HL-60 (cell line): ENCODE data around the gene CENPP.

Experiments used
- CTCF ChIP-seq: IDR thresholded peaks from one replicate; pipeline ENCODE4 v1.5.1; 2011; ENCODE audit warnings: low read length, control low read depth, inconsistent platforms; ENCODE audit not compliant: insufficient read depth
- POLR2AphosphoS5 ChIP-seq: IDR thresholded peaks from 2 replicates; pipeline ENCODE4 v1.6.1; 2012; ENCODE audit warnings: low read depth
- REST ChIP-seq: IDR thresholded peaks from 2 replicates; pipeline ENCODE4 v1.6.1; 2012; ENCODE audit warnings: low read depth; ENCODE audit not compliant: insufficient replicate concordance

GRCh38 chr9:92635760-92636159 lies 310.0 kb downstream of the CENPP start:
- no peak for TF ChIP-seq POLR2AphosphoS5
- TF ChIP-seq CTCF, result no peak
- no peak for TF ChIP-seq REST
